ENCODE results near the gene KERA.

KERA gene

GRCh38 chr12:91033251-91033650, 24.6 kb downstream of the KERA start:
- Histone ChIP-seq H3K27me3 (ENCODE audit: insufficient read depth, low read length, poor library complexity, severe bottlenecking) (no peaks in the 10 kb centered on the region), H3K79me2 (ENCODE audit: insufficient read depth, low read length) (no peaks in the 10 kb centered on the region), H3K4me2 (ENCODE audit: low read depth, low read length, poor library complexity, severe bottlenecking) (no peak overlapping the region), H4K20me1 (ENCODE audit: insufficient read depth, low read length, poor library complexity, severe bottlenecking) (no peaks in the 10 kb centered on the region), H3K4me1 (ENCODE audit: insufficient read depth, low read length, poor library complexity, severe bottlenecking) (no peaks in the 10 kb centered on the region), H3F3A (ENCODE audit: low read depth) (no peaks in the 10 kb centered on the region), H3K9me2 (replicated peaks; ENCODE audit: low read depth, low read length) (no peaks in the 10 kb centered on the region), H3K9me3 (ENCODE audit: insufficient read depth, low read depth, low read length) (no peaks in the 10 kb centered on the region), H3K4me3 (ENCODE audit: low read length, poor library complexity, severe bottlenecking) (no peak overlapping the region), H2AFZ (ENCODE audit: low read length) (no peak overlapping the region), H3K9ac (ENCODE audit: low read depth, low read length, poor library complexity, severe bottlenecking) (no peak overlapping the region), H3K36me3 (ENCODE audit: insufficient read depth, low read length) (no peaks in the 10 kb centered on the region)
- no peak for TF ChIP-seq EZH2phosphoT487 (IDR thresholded peaks at IDR 0.05; ENCODE audit: borderline replicate concordance)
- no peak for TF ChIP-seq CTCF (conservative IDR thresholded peaks at IDR 0.05; ENCODE audit: low read length)

DNA sequence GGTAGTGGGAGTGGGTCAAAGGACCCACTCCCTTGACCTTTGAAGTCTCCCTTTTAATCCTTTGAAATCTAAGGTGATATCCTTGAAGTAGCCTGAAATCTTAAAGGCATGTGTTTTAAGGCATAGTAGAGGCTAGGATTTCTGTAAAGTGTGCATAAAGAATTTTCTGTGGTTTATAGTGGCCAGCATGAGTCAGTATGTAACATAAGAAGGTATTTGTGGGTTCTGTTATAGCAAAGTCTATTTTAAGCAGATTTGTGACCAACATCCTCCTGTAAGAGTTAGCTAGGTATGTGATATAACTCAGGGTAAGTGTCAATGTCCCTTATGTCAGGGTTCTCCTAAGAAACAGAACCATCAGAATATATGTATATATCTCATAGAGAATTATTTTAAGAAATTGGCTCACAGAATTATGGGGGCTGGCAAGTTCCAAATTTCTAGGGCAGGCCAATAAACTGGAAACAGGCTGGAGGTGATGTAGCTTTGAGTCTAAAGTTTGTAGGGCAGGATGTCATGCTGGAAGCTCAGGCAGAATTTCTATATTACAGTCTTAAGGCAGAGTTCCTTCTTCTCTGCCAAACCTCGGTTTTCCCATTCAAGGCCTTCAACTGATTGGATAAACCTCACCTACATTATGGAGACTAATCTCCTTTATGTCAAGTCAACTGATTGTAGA, 34.4 kb downstream of the KERA start:
- Histone ChIP-seq H4K20me1 (ENCODE audit: insufficient read depth, low read length, poor library complexity, severe bottlenecking) (no peaks in the 10 kb centered on the region), H3K27me3 (ENCODE audit: insufficient read depth, low read length, poor library complexity, severe bottlenecking) (no peaks in the 10 kb centered on the region), H3K9ac (ENCODE audit: low read depth, low read length, poor library complexity, severe bottlenecking) (no peak overlapping the region), H3F3A (ENCODE audit: low read depth) (no peaks in the 10 kb centered on the region), H3K36me3 (ENCODE audit: insufficient read depth, low read length) (no peaks in the 10 kb centered on the region), H3K4me3 (ENCODE audit: low read length, poor library complexity, severe bottlenecking) (no peak overlapping the region), H3K4me1 (ENCODE audit: insufficient read depth, low read length, poor library complexity, severe bottlenecking) (no peaks in the 10 kb centered on the region), H3K9me3 (ENCODE audit: insufficient read depth, low read depth, low read length) (no peaks in the 10 kb centered on the region), H3K4me2 (ENCODE audit: low read depth, low read length, poor library complexity, severe bottlenecking) (no peak overlapping the region), H3K9me2 (replicated peaks; ENCODE audit: low read depth, low read length) (no peaks in the 10 kb centered on the region), H2AFZ (ENCODE audit: low read length) (no peak overlapping the region), H3K79me2 (ENCODE audit: insufficient read depth, low read length) (no peaks in the 10 kb centered on the region)
- TF ChIP-seq CTCF (conservative IDR thresholded peaks at IDR 0.05; ENCODE audit: low read length): no peak
- TF ChIP-seq EZH2phosphoT487 (IDR thresholded peaks at IDR 0.05; ENCODE audit: borderline replicate concordance): no peak

DNA sequence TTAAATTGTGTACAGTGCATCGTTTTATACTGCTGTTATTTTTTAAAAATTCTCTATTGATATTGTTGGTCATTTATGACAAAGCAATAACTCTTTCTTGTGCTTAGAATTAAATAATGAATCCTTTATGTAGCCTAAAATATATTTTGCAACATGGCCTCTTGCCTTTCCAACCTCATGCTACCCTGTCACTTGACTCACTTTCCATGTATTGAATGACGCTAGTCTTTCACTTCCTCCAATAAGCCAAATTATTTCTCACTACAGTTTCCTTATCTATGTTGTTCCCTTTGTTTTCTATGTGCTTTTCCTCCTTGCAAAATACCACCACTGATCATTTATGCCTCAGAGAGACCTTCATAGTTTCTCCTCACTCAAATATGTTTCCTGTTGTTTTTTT, 36.7 kb downstream of the KERA start:
- no peak overlapping the region for H2AFZ ChIP-seq (ENCODE audit: low read length)
- H3K4me2 ChIP-seq (ENCODE audit: low read depth, low read length, poor library complexity, severe bottlenecking): no peak overlapping the region
- H3K4me3 ChIP-seq (ENCODE audit: low read length, poor library complexity, severe bottlenecking): no peak overlapping the region
- H3F3A ChIP-seq (ENCODE audit: low read depth): no peaks in the 10 kb centered on the region
- H3K36me3 ChIP-seq (ENCODE audit: insufficient read depth, low read length): no peaks in the 10 kb centered on the region
- no peak overlapping the region for H3K9ac ChIP-seq (ENCODE audit: low read depth, low read length, poor library complexity, severe bottlenecking)
- H3K9me3 ChIP-seq (ENCODE audit: insufficient read depth, low read depth, low read length): no peaks in the 10 kb centered on the region
- H3K27me3 ChIP-seq (ENCODE audit: insufficient read depth, low read length, poor library complexity, severe bottlenecking): no peaks in the 10 kb centered on the region
- no peaks in the 10 kb centered on the region for H3K9me2 ChIP-seq (replicated peaks; ENCODE audit: low read depth, low read length)
- TF ChIP-seq EZH2phosphoT487 (IDR thresholded peaks at IDR 0.05; ENCODE audit: borderline replicate concordance) (no peak), CTCF (conservative IDR thresholded peaks at IDR 0.05; ENCODE audit: low read length) (no peak)
- no peaks in the 10 kb centered on the region for H4K20me1 ChIP-seq (ENCODE audit: insufficient read depth, low read length, poor library complexity, severe bottlenecking)
- no peaks in the 10 kb centered on the region for H3K79me2 ChIP-seq (ENCODE audit: insufficient read depth, low read length)
- H3K4me1 ChIP-seq (ENCODE audit: insufficient read depth, low read length, poor library complexity, severe bottlenecking): no peaks in the 10 kb centered on the region
